Panc1 (cell line): ENCODE results near the gene KMT2A. TPM values are rescaled to one million over a fixed set of nuclear protein-coding genes. Genes with fewer than 3 reads are reported as not detected.

ENCODE experiments used
- ATAC-seq: fragments of 200-7000 bp; cut with Tn5 transposase; 2 replicates; pipeline ENCODE4 v1.9.1; 2020; ENCODE audit warnings: mild to moderate bottlenecking, moderate library complexity
- BruUV-seq: library from RNA; stranded (reverse); fragments of 400-500 nt; replicated peaks from 2 replicates; lab custom pipeline; 2021; lab: Mats Ljungman, UMichigan
- CTCF ChIA-PET: fragments of 300-600 bp; sonication (Branson Sonifier 250); formaldehyde crosslinking; loops from one replicate; lab custom pipeline; 2022; ENCODE audit warnings: antibody characterized with exemption; lab: Charles Lee
- POLR2A ChIA-PET: fragments of 300-600 bp; sonication (Branson Sonifier 250); formaldehyde crosslinking; loops from one replicate; lab custom pipeline; 2022; ENCODE audit warnings: antibody characterized with exemption; lab: Charles Lee
- DNase-seq: peaks from one replicate; pipeline ENCODE4 v3.0.0-alpha.2; 2010; ENCODE audit warnings: low read depth, low spot score
- H3K27ac ChIP-seq: 2 replicates; pipeline ENCODE4 v1.5.1; 2011; ENCODE audit warnings: mild to moderate bottlenecking, low read length, inconsistent platforms
- H3K27me3 ChIP-seq: fragments of 200-500 bp; sonication (Bioruptor generic); 2 replicates; pipeline ENCODE4 v1.6.0; 2014; ENCODE audit warnings: low read length, inconsistent platforms; ENCODE audit not compliant: control insufficient read depth, insufficient read depth
- H3K36me3 ChIP-seq: fragments of 200-500 bp; sonication (Bioruptor generic); 2 replicates; pipeline ENCODE4 v1.5.1; 2014; ENCODE audit warnings: inconsistent platforms, mild to moderate bottlenecking, low read length, moderate library complexity; ENCODE audit not compliant: control insufficient read depth, insufficient read depth
- H3K4me1 ChIP-seq: 2 replicates; pipeline ENCODE4 v1.5.1; 2011; ENCODE audit warnings: inconsistent platforms, mild to moderate bottlenecking, low read length, moderate library complexity; ENCODE audit not compliant: control insufficient read depth, insufficient read depth
- H3K4me3 ChIP-seq, 2 experiments: 2 replicates each; pipeline ENCODE4 v1.5.1; 2011 to 2012; ENCODE audit warnings: low read depth in 2 of 2, low read length in 2 of 2, mild to moderate bottlenecking in 2 of 2, inconsistent platforms in 1 of 2, moderate library complexity in 1 of 2
- H3K9me3 ChIP-seq: fragments of 200-500 bp; sonication (Bioruptor generic); 2 replicates; pipeline ENCODE4 v1.5.1; 2014; ENCODE audit warnings: low read depth, mild to moderate bottlenecking, inconsistent platforms, low read length, moderate library complexity; ENCODE audit not compliant: control insufficient read depth, insufficient read depth
- CTCF ChIP-seq: fragments of 450-650 bp; IDR thresholded peaks from 2 replicates; pipeline ENCODE4 v1.5.1; 2017; ENCODE audit warnings: mild to moderate bottlenecking
- POLR2AphosphoS5 ChIP-seq: IDR thresholded peaks from 2 replicates; pipeline ENCODE4 v1.6.1; 2012; ENCODE audit warnings: mild to moderate bottlenecking, low read depth, low read length, moderate library complexity
- REST ChIP-seq, 2 experiments: IDR thresholded peaks; 2 replicates each; pipeline ENCODE4 v1.6.1; 2011 to 2012; ENCODE audit warnings: low read depth in 2 of 2, control low read depth in 1 of 2, low read length in 1 of 2, mild to moderate bottlenecking in 1 of 2, moderate library complexity in 1 of 2; ENCODE audit not compliant: insufficient read depth in 1 of 2
- SIN3A ChIP-seq: IDR thresholded peaks from 2 replicates; pipeline ENCODE4 v1.6.1; 2012; ENCODE audit warnings: low read depth, mild to moderate bottlenecking, low read length, moderate library complexity, borderline replicate concordance; ENCODE audit not compliant: insufficient read depth
- TCF7L2 ChIP-seq: IDR thresholded peaks from 2 replicates; pipeline ENCODE4 v1.6.1; 2011; ENCODE audit warnings: mild to moderate bottlenecking, low read depth, low read length, inconsistent platforms
- in situ Hi-C: cut with HindIII; loops from 2 replicates; pipeline ENCODE4 v1.10.0; 2016; ENCODE audit warnings: low sequenced_read_pairs, low pct_unique_long_range_greater_than_20kb
- intact Hi-C: fragments of 100-400 bp; cut with micrococcal nuclease; formaldehyde crosslinking; loops from one replicate; pipeline ENCODE4 v1.10.0; 2022; ENCODE audit not compliant: unreplicated experiment
- total RNA-seq: library from RNA; stranded (reverse); gene quantifications from one replicate; pipeline ENCODE4 v1.2.1, GENCODE V29; 2021; ENCODE audit not compliant: unreplicated experiment

Gene KMT2A
- total RNA-seq, 1 experiment from 2014 or later = 139 TPM

GRCh38 chr11:118441770-118442275 is 5.5 kb downstream of the KMT2A start:
- in situ Hi-C loops = no loop called here
- CTCF ChIA-PET = no interaction called here

GRCh38 chr11:118442301-118442700 is 6.0 kb downstream of the KMT2A start:
- H3K27ac ChIP-seq = peak overlapping the region; percentile 53
- TF ChIP-seq TCF7L2 = no peak
- TF ChIP-seq POLR2AphosphoS5 = no peak
- TF ChIP-seq REST (IDR thresholded peaks at IDR 0.05; ENCODE audit: insufficient read depth in 1 of 2, low read depth in 2 of 2, low read length in 1 of 2) = no peak
- no peak for TF ChIP-seq CTCF
- no peak for TF ChIP-seq SIN3A
- no peaks in the 10 kb centered on the region for H3K27me3 ChIP-seq
- H3K4me3 ChIP-seq = no peak overlapping the region
- H3K36me3 ChIP-seq = peaks cover 12% of the 10 kb centered on the region; the same call in 1 of the 2 replicates
- intact Hi-C loops = loop anchor here (2.0 kb wide), 1 partner anchor 38 kb away; no protein-coding TSS in a partner anchor
- peaks cover 61% of the 10 kb centered on the region for H3K4me1 ChIP-seq
- DNase-seq = no peak
- CTCF ChIA-PET = no interaction called here
- in situ Hi-C loops = no loop called here
- no TSS peak for BruUV-seq
- POLR2A ChIA-PET = no interaction called here
- no peaks in the 10 kb centered on the region for H3K9me3 ChIP-seq
- no peak for ATAC-seq

More at GRCh38 chr11:118441770-118442275, 5.5 kb downstream of the KMT2A start:
- POLR2A ChIA-PET = no interaction called here
- BruUV-seq = no TSS peak
- intact Hi-C loops = loop anchor here (2.0 kb wide), 1 partner anchor 39 kb away; no protein-coding TSS in a partner anchor
- Histone ChIP-seq H3K36me3 (peaks cover 12% of the 10 kb centered on the region; the same call in 1 of the 2 replicates), H3K4me1 (peaks cover 60% of the 10 kb centered on the region), H3K27ac (peak overlapping the region; percentile 53), H3K9me3 (no peaks in the 10 kb centered on the region), H3K4me3 (no peak overlapping the region), H3K27me3 (no peaks in the 10 kb centered on the region)
- TF ChIP-seq SIN3A (no peak), REST (IDR thresholded peaks at IDR 0.05; ENCODE audit: insufficient read depth in 1 of 2, low read depth in 2 of 2, low read length in 1 of 2) (no peak), POLR2AphosphoS5 (no peak), CTCF (no peak; the same call in 1 of the 2 replicates), TCF7L2 (no peak)
- DNase-seq (no peak), ATAC-seq (no peak)
